CD14-positive monocyte (primary cell): ENCODE results near the gene PATZ1. TPM values are rescaled to one million over a fixed set of nuclear protein-coding genes. Genes with fewer than 3 reads are reported as not detected.

ENCODE experiments used
- DNase-seq, 3 donors: peaks; one replicate each; pipeline ENCODE4 v3.0.0-alpha.2; 2011 to 2022
- H2AFZ ChIP-seq: 2 replicates; pipeline ENCODE4 v1.6.0; 2012; ENCODE audit warnings: mild to moderate bottlenecking, low read depth, low read length, inconsistent platforms; ENCODE audit not compliant: insufficient read depth, poor library complexity, severe bottlenecking
- H3K27ac ChIP-seq, 2 donors: 1 replicate in 1 of 2; 2 replicates in 1 of 2; pipeline ENCODE4 v1.5.1; 2012 to 2013; ENCODE audit warnings: low read length in 2 of 2, control low read depth in 1 of 2, inconsistent platforms in 1 of 2, low read depth in 1 of 2, mild to moderate bottlenecking in 1 of 2
- H3K27me3 ChIP-seq, 2 donors: one replicate each; pipeline versions ENCODE4 v1.6.0 to v1.6.1; 2011 to 2013; ENCODE audit warnings: low read length in 2 of 2; ENCODE audit not compliant: control insufficient read depth in 2 of 2, insufficient read depth in 2 of 2
- H3K36me3 ChIP-seq, 2 donors: replicated peaks in 1 of 2; 1 replicate in 1 of 2; 2 replicates in 1 of 2; pipeline versions ENCODE4 v1.5.1 to v1.6.1; 2012 to 2013; ENCODE audit warnings: low read length in 2 of 2, control low read depth in 1 of 2, inconsistent platforms in 1 of 2, mild to moderate bottlenecking in 1 of 2; ENCODE audit not compliant: insufficient read depth in 2 of 2, control insufficient read depth in 1 of 2
- H3K4me1 ChIP-seq, 2 donors: 1 replicate in 1 of 2; 2 replicates in 1 of 2; pipeline versions ENCODE4 v1.5.1 to v1.6.1; 2012 to 2013; ENCODE audit warnings: low read length in 2 of 2, control low read depth in 1 of 2, inconsistent platforms in 1 of 2, mild to moderate bottlenecking in 1 of 2, moderate library complexity in 1 of 2; ENCODE audit not compliant: insufficient read depth in 2 of 2, control insufficient read depth in 1 of 2
- H3K4me2 ChIP-seq: replicated peaks from 2 replicates; pipeline ENCODE3; 2012; ENCODE audit warnings: low read length, moderate library complexity, mild to moderate bottlenecking; ENCODE audit not compliant: poor library complexity, severe bottlenecking; ENCODE audit errors: extremely low read depth
- H3K4me3 ChIP-seq, 3 experiments: fragments of 200-600 bp in 1 of 3; sonication (generic) in 1 of 3; replicated peaks in 1 of 3; 1 replicate in 2 of 3; 2 replicates in 1 of 3; pipeline ENCODE4 v1.5.1; 2011 to 2013; ENCODE audit warnings: low read length in 3 of 3, mild to moderate bottlenecking in 3 of 3, control low read depth in 2 of 3, low read depth in 2 of 3, inconsistent platforms in 1 of 3, moderate library complexity in 1 of 3
- H3K79me2 ChIP-seq: 2 replicates; pipeline ENCODE4 v1.6.0; 2012; ENCODE audit warnings: mild to moderate bottlenecking, control low read depth, inconsistent platforms, low read length, moderate library complexity; ENCODE audit not compliant: insufficient read depth
- H3K9ac ChIP-seq: 2 replicates; pipeline ENCODE4 v1.6.0; 2017; ENCODE audit warnings: low read length, mild to moderate bottlenecking; ENCODE audit not compliant: insufficient read depth, poor library complexity, severe bottlenecking
- H3K9me3 ChIP-seq, 2 donors: replicated peaks in 1 of 2; 1 replicate in 1 of 2; 2 replicates in 1 of 2; pipeline versions ENCODE4 v1.5.1 to v1.6.1; 2012 to 2013; ENCODE audit warnings: low read length in 2 of 2, control low read depth in 1 of 2; ENCODE audit not compliant: control insufficient read depth in 1 of 2, insufficient read depth in 1 of 2
- H4K20me1 ChIP-seq: 2 replicates; pipeline ENCODE4 v1.6.0; 2012; ENCODE audit warnings: mild to moderate bottlenecking, low read length, control low read depth, moderate library complexity; ENCODE audit not compliant: insufficient read depth
- H3K27ac Mint-ChIP-seq, 7 donors: one replicate each; pipeline ENCODE4 v1.8.0; 2020; ENCODE audit warnings: mild to moderate bottlenecking in 7 of 7, mixed read lengths in 7 of 7, moderate library complexity in 6 of 7, inconsistent platforms in 2 of 7
- H3K27me3 Mint-ChIP-seq, 3 donors: one replicate each; pipeline ENCODE4 v1.8.0; 2021 to 2022; ENCODE audit warnings: low read depth in 3 of 3, mild to moderate bottlenecking in 3 of 3, mixed read lengths in 3 of 3, moderate library complexity in 3 of 3, inconsistent platforms in 1 of 3
- H3K36me3 Mint-ChIP-seq, 2 donors: one replicate each; pipeline ENCODE4 v1.8.0; 2020; ENCODE audit warnings: mixed read lengths in 2 of 2, inconsistent platforms in 1 of 2, mild to moderate bottlenecking in 1 of 2
- H3K4me1 Mint-ChIP-seq: one replicate; pipeline ENCODE4 v1.8.0; 2020; ENCODE audit warnings: mild to moderate bottlenecking, mixed read lengths
- H3K4me3 Mint-ChIP-seq, 2 donors: one replicate each; pipeline ENCODE4 v1.8.0; 2020; ENCODE audit warnings: mild to moderate bottlenecking in 2 of 2, mixed read lengths in 2 of 2, moderate library complexity in 1 of 2
- H3K9me3 Mint-ChIP-seq, 7 donors: one replicate each; pipeline ENCODE4 v1.8.0; 2020 to 2022; ENCODE audit warnings: mixed read lengths in 7 of 7, mild to moderate bottlenecking in 6 of 7, moderate library complexity in 6 of 7, inconsistent platforms in 2 of 7
- WGBS: methylation state at CpG from one replicate; pipeline ENCODE4 v1.1.5; 2013; ENCODE audit warnings: missing lambda C conversion rate; ENCODE audit not compliant: insufficient coverage; 5-methylcytosine and 5-hydroxymethylcytosine counted together
- intact Hi-C, 2 donors: fragments of 100-400 bp; cut with micrococcal nuclease; formaldehyde crosslinking; loops; one replicate each; pipeline versions ENCODE4 v1.15.0 to v1.15.1; 2023
- polyA plus RNA-seq, 3 donors: library from polyadenylated mRNA; depleted of rRNA in 1 of 3; unstranded in 2 of 3; stranded (reverse) in 1 of 3; fragments of 300-500 nt in 2 of 3; fragments of >200 nt in 1 of 3; fragmentation: Illumina TruSeq in 2 of 3; gene quantifications; 1 replicate in 2 of 3; 2 replicates in 1 of 3; pipeline ENCODE4 v1.2.3, GENCODE V29; 2012 to 2021
- TF ChIP-seq, protein P1 (sequence below): fragments of 200-600 bp; IDR thresholded peaks from one replicate; pipeline ENCODE4 v1.8.0; 2022; ENCODE audit warnings: antibody characterized with exemption, mild to moderate bottlenecking

Gene PATZ1
- polyA plus RNA-seq, 3 donors: 1.8 to 10.7 (median 2.0) TPM

DNA sequence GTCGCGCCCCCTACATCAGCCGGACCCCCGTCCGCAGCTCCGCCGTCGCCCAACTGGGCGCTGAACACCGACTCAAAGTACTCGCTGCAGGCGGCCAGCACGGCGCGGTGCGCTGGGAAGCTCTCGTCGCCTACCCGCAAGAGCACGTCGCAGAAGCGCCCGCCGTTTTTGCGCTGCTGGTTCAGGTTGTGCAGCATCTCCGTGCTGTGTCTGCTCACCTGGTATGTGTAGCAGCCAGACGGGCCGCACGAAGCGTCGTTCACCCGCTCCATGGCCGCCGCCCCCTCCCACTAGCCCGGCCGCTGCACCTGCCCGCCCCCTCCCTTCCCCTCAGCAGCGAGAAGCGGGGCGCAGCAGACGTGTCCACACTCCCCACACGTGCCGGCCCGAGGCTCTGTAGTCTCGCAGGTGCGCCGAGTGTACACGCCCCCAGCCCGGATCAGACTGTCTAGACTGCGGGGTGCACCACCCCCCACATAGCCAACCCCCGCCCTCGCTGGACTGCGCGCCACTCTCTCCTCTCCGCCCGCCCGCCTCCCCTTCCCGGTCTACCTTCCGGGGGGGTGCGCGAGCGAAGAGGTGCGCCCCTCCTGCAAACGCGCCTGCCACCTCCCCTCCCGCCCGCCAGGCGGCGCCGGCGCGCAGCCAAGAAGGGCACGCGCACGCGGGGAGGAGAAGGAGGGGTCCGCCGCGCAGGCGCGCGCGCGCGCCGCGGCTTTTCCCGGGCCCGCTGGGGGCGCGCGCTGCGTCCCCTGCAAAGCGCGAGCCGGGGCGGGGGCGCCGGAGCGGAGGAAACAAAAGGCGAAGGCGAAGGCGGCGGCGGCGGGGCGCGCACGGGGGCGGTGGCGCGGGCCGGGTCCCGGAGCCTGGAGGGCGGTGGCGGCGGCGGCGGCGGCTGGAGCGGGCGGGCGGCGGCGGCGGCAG, 553 bp downstream of the PATZ1 start:
- H3K36me3 Mint-ChIP-seq: peaks cover 25 to 32% of the 10 kb centered on the region in 2 donors
- peak overlapping the region; percentile 66 for H3K9ac ChIP-seq
- intact Hi-C loops: loop anchor here (2.0 to 10.0 kb wide), 4 partner anchors 52 to 289 kb away; partner anchors contain the start of gene DRG1 (in 2 of the 2)
- H3K4me3 Mint-ChIP-seq: peak overlapping the region; percentile 81 to 90
- TF ChIP-seq, protein P1, sequence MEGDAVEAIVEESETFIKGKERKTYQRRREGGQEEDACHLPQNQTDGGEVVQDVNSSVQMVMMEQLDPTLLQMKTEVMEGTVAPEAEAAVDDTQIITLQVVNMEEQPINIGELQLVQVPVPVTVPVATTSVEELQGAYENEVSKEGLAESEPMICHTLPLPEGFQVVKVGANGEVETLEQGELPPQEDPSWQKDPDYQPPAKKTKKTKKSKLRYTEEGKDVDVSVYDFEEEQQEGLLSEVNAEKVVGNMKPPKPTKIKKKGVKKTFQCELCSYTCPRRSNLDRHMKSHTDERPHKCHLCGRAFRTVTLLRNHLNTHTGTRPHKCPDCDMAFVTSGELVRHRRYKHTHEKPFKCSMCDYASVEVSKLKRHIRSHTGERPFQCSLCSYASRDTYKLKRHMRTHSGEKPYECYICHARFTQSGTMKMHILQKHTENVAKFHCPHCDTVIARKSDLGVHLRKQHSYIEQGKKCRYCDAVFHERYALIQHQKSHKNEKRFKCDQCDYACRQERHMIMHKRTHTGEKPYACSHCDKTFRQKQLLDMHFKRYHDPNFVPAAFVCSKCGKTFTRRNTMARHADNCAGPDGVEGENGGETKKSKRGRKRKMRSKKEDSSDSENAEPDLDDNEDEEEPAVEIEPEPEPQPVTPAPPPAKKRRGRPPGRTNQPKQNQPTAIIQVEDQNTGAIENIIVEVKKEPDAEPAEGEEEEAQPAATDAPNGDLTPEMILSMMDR: peak; percentile 97
- H2AFZ ChIP-seq: peak overlapping the region; percentile 65
- H3K4me1 ChIP-seq: peaks cover 37 to 47% of the 10 kb centered on the region in 2 donors
- peaks cover 2 to 3% (median 2%) of the 10 kb centered on the region in 3 donors for H3K27me3 Mint-ChIP-seq
- H3K4me1 Mint-ChIP-seq: peaks cover 57% of the 10 kb centered on the region
- peaks cover 20 to 23% of the 10 kb centered on the region in 2 donors for H3K36me3 ChIP-seq
- H3K9me3 Mint-ChIP-seq: no peaks in the 10 kb centered on the region
- peak overlapping the region; percentile 62 to 86 (median 80) for H3K4me3 ChIP-seq
- peak; percentile 74 to 84 (median 80) for DNase-seq
- peaks cover 51% of the 10 kb centered on the region for H4K20me1 ChIP-seq
- H3K4me2 ChIP-seq: peak overlapping the region; percentile 97
- H3K79me2 ChIP-seq: peaks cover 52% of the 10 kb centered on the region
- WGBS: 1% methylated on average over 114 of the region's 126 CpGs
- no peaks in the 10 kb centered on the region for H3K27me3 ChIP-seq
- no peaks in the 10 kb centered on the region for H3K9me3 ChIP-seq
- peak overlapping the region in 1 of 2 donors; percentile 41 for H3K27ac ChIP-seq
- peak overlapping the region in 6 of 7 donors; percentile 58 to 85 (median 68) for H3K27ac Mint-ChIP-seq

DNA sequence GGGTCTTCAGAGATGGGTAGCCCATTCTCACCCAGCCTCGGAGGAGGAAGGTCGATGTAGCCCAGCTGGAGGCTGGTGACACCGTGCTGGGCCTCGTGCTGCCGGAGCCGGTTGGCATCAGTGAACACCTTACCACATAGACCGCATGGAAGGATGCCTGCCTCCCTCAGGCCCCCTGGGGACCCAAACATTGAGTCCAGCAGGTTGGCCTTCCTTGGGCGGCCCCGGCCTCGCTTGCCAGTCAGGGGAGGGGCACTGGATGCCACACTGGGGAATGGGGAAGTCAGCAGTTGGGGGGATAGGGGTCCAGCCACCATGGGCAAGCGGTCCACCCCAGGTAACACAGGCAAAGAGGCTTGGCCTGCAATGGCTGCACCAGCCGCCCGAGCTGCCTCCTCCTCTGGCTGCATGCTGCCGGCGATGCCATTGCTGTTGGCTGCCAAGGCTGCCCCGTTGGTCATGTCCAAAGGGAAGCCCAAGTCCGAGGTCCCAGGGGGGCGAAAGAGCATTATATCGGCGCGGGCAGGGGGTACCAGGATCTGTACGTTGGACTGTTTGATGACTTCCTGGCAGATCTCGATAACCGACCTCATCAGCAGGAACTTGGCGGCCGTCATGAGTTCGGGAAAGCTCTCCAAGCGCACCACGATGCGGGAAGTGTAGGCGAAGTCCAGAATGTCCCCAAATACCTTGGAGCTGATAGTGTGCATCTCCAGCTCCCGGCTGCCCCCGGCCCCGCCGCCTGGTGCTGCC, 1.4 kb downstream of the PATZ1 start:
- TF ChIP-seq, protein P1: no peak
- Histone ChIP-seq H3K27ac (no peak overlapping the region), H4K20me1 (peaks cover 60% of the 10 kb centered on the region), H3K27me3 (no peaks in the 10 kb centered on the region), H2AFZ (peak overlapping the region; percentile 65), H3K4me2 (peak overlapping the region; percentile 97), H3K9me3 (no peaks in the 10 kb centered on the region), H3K79me2 (peaks cover 60% of the 10 kb centered on the region), H3K4me1 (peaks cover 37 to 47% of the 10 kb centered on the region in 2 donors), H3K36me3 (peaks cover 27 to 31% of the 10 kb centered on the region in 2 donors), H3K4me3 (peak overlapping the region; percentile 62 to 86 (median 66)), H3K9ac (peak overlapping the region; percentile 66)
- peaks cover 2 to 3% (median 2%) of the 10 kb centered on the region in 3 donors for H3K27me3 Mint-ChIP-seq
- peaks cover 33 to 39% of the 10 kb centered on the region in 2 donors for H3K36me3 Mint-ChIP-seq
- H3K4me3 Mint-ChIP-seq: peak overlapping the region; percentile 81 to 90
- intact Hi-C loops: loop anchor here (5.0 to 10.0 kb wide), 3 partner anchors 53 to 290 kb away; partner anchors contain the start of gene DRG1 (in 1 of the 2)
- H3K27ac Mint-ChIP-seq: peak overlapping the region in 1 of 7 donors; percentile 26
- WGBS: 21% methylated on average over 33 of the region's 35 CpGs
- no peaks in the 10 kb centered on the region for H3K9me3 Mint-ChIP-seq
- peaks cover 61% of the 10 kb centered on the region for H3K4me1 Mint-ChIP-seq
- DNase-seq: peak in 2 of 3 donors; percentile 20 to 30
